Spleen (tissue), 7 donors: ENCODE data around the gene PNPT1.

Experiments
- POLR2AphosphoS5 ChIP-seq, 3 donors: sonication (generic); formaldehyde crosslinking; IDR thresholded peaks; one replicate each; pipeline ENCODE4 v1.5.1; 2017; ENCODE audit warnings: antibody characterized with exemption in 3 of 3
- TF ChIP-seq, protein P1 (sequence below), 11 experiments: fragments of 200-600 bp in 7 of 11; fragments of 450-650 bp in 4 of 11; sonication (generic) in 4 of 11; IDR thresholded peaks in 8 of 11; conservative IDR thresholded peaks in 3 of 11; 1 replicate in 7 of 11; 2 replicates in 4 of 11; pipeline versions ENCODE4 v1.4.0 to v1.8.0; 2016 to 2021; ENCODE audit warnings: antibody characterized with exemption in 11 of 11, inconsistent platforms in 4 of 11, mild to moderate bottlenecking in 1 of 11
- donor health status: DM: no; HTN: no; CAD: no; lungs with moderate emphysema.
- donor health status: DM: no; HTN: no; CAD: no.
- donor health status: DM: no; HTN: no; CAD: no.

DNA sequence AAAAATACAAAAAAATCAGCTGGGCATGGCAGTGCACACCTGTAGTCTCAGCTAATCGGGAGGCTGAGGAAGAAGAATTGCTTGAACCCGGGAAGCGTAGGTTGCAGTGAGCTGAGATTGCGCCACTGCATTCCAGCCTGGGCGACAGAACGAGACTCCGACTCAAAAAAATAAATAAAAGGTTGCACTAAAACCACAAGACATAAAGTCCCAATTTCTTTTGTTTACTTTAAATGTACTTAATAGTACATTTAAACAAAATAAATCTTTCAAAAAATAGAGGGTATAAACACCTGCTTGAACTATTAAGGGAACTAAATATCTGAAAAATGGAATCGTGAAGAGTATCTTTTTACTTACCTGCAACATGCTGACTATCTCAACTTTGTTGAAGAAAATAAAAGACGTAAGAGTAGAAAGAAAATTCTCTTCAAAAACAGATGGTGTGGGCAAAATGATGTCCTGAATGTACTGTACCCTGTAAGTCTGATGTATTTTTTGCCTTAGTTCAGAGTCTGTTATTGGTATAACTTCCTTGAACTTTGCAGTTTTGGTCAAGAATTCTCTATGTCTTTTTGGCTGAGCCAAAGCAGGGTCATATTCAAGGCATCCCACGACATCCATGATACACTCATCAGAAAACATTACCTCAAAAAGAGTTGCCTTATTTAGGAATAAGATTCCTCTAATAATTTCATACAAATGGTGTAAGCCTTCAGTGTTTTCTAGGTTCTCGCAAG is 95.4 kb downstream of the PNPT1 start:
- TF ChIP-seq, protein P1, sequence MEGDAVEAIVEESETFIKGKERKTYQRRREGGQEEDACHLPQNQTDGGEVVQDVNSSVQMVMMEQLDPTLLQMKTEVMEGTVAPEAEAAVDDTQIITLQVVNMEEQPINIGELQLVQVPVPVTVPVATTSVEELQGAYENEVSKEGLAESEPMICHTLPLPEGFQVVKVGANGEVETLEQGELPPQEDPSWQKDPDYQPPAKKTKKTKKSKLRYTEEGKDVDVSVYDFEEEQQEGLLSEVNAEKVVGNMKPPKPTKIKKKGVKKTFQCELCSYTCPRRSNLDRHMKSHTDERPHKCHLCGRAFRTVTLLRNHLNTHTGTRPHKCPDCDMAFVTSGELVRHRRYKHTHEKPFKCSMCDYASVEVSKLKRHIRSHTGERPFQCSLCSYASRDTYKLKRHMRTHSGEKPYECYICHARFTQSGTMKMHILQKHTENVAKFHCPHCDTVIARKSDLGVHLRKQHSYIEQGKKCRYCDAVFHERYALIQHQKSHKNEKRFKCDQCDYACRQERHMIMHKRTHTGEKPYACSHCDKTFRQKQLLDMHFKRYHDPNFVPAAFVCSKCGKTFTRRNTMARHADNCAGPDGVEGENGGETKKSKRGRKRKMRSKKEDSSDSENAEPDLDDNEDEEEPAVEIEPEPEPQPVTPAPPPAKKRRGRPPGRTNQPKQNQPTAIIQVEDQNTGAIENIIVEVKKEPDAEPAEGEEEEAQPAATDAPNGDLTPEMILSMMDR (IDR thresholded peaks at IDR 0.05 in 8 of 11, conservative IDR thresholded peaks at IDR 0.05 in 3 of 11), result no peak
- no peak for TF ChIP-seq POLR2AphosphoS5 (IDR thresholded peaks at IDR 0.05)
